ENCODE data around the gene SMAP1. TPM values are rescaled to one million over a fixed set of nuclear protein-coding genes. Genes with fewer than 3 reads are reported as not detected.

The SMAP1 gene
- total RNA-seq, 4 donors from 2014 or later, result 31.7 to 44.6 (median 33.6) TPM

DNA sequence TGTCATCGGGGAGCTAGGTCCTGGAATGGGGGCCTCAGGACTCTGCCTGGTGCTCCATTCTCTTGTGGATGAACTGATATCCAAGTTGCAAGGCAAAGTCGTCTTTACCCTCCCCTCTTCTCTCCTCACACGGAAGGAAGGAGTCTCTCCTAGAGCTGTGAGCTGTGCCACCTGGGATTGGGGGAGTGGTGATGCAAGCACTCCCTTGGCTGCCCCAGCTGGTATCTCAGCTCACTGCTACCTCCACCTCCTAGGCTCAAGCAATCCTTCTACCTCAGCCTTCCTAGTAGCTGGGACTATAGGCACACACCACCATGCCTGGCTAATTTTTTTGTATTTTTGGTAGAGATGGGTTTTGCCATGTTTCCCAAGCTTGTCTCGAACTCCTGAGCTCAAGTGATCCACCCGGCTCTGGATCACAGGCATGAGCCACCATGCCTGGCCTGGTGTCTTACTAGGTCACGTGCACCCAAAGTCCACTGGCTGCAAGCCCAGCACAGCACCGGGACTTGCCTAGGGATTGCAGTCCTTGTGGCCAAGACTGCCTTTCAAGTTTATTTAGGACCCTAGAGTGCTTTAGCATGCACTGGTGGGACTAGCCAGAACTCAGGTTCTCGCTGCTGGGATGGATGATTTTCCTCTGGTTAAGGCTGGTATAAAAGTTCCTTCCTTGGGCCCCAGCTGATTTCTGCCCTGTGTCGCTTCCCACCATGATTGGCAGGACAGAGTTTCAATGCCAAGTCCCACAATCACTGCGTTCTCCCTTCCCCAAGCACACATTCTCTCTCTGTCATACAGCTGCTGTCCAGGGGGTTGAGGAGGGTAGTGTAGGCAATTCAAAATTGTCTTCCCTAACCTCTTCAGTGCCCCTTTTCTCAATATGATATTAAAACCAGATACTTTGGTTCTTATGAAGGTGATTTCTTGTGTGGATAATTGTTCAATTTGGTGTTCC is 33.5 kb downstream of the SMAP1 start:
- H3K4me3 ChIP-seq, result no peak overlapping the region
- intact Hi-C loops (cut with DNase I), result loop anchor here (10.0 kb wide), 1 partner anchor 254 kb away; the partner anchor contains the start of gene B3GAT2
- 76 to 84% methylated on average over 5 to 7 of the region's 10 CpGs for WGBS, 2 donors
- H3K27me3 ChIP-seq, result no peaks in the 10 kb centered on the region
- no peak for DNase-seq
- no peak overlapping the region for H3K27ac ChIP-seq
- peaks cover 0 to 35% (median 9%) of the 10 kb centered on the region in 3 donors for H3K4me1 ChIP-seq
- no peaks in the 10 kb centered on the region for H3K9me3 ChIP-seq
- TF ChIP-seq POLR2A (IDR thresholded peaks at IDR 0.05), result no peak
- TF ChIP-seq, protein P1, sequence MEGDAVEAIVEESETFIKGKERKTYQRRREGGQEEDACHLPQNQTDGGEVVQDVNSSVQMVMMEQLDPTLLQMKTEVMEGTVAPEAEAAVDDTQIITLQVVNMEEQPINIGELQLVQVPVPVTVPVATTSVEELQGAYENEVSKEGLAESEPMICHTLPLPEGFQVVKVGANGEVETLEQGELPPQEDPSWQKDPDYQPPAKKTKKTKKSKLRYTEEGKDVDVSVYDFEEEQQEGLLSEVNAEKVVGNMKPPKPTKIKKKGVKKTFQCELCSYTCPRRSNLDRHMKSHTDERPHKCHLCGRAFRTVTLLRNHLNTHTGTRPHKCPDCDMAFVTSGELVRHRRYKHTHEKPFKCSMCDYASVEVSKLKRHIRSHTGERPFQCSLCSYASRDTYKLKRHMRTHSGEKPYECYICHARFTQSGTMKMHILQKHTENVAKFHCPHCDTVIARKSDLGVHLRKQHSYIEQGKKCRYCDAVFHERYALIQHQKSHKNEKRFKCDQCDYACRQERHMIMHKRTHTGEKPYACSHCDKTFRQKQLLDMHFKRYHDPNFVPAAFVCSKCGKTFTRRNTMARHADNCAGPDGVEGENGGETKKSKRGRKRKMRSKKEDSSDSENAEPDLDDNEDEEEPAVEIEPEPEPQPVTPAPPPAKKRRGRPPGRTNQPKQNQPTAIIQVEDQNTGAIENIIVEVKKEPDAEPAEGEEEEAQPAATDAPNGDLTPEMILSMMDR (IDR thresholded peaks at IDR 0.05), result no peak
- H3K36me3 ChIP-seq, result peaks cover 0 to 13% (median 0%) of the 10 kb centered on the region in 3 donors

DNA sequence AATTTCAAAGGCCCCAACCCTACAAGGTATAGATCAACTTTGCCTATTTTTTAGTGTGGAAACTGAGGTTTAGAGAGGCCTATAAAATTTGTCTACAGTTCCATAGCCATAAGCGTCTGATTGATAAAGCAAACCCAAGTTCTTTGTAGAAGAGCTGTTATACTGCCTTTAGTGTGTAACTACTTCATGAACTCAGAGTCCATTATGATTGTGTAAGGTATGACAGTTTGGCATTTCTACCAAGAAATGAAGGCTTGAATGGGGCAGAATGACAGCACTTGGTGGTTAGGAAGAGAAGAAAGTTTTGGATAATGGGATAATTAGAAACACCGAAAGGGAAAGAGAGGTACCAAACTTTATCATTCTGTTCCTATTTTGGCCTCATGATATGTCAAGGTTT is 38.1 kb downstream of the SMAP1 start:
- no peaks in the 10 kb centered on the region for H3K36me3 ChIP-seq
- TF ChIP-seq, protein P1 (IDR thresholded peaks at IDR 0.05), result no peak
- no peak for TF ChIP-seq POLR2A (IDR thresholded peaks at IDR 0.05)
- DNase-seq, result no peak
- intact Hi-C loops (cut with DNase I), result loop anchor here (5.0 to 10.0 kb wide), 2 partner anchors 182 to 249 kb away; partner anchors contain the start of gene B3GAT2
- H3K4me1 ChIP-seq, result peaks cover 0 to 62% (median 7%) of the 10 kb centered on the region in 3 donors
- no peak overlapping the region for H3K4me3 ChIP-seq
- no peak overlapping the region for H3K27ac ChIP-seq
- 91 to 98% methylated on average over 2 of the region's 2 CpGs for WGBS, 2 donors
- no peaks in the 10 kb centered on the region for H3K9me3 ChIP-seq
- H3K27me3 ChIP-seq, result no peaks in the 10 kb centered on the region

DNA sequence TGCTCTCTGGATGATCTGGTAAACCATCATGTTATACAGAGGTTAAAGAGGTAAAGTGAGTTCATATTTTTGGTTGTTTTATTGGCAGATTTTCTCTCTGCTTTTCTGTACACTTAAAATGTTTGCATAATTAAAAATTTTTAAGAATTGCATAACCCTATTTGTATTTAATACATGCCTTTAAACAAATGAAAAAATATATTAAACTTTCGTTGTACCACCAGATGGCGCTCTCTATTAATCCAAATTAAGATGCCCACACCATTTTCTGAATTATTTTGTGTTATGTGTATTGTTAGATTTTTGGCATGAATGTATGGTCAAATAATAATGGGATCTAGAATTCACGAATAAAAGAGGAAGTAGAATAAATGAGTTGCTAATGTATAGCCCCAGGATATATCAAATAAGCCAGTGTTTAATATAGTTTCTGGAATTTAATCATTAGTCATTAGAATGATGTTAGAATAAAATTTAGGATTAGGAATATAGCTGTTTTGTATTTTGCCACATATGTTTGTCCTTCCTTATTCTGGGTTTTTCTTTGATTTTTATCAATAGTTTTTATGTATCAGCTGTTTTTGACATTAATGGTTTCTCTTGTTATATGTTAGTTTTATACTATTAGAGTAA is 38.9 kb downstream of the SMAP1 start:
- TF ChIP-seq, protein P1 (IDR thresholded peaks at IDR 0.05), result peak; percentile 54 to 74 (median 65)
- no peak for TF ChIP-seq POLR2A (IDR thresholded peaks at IDR 0.05)
- Histone ChIP-seq H3K4me1 (peaks cover 0 to 58% (median 3%) of the 10 kb centered on the region in 3 donors), H3K27me3 (no peaks in the 10 kb centered on the region), H3K9me3 (no peaks in the 10 kb centered on the region), H3K27ac (no peak overlapping the region), H3K36me3 (no peaks in the 10 kb centered on the region), H3K4me3 (no peak overlapping the region)
- 0 to 1% methylated on average over 3 of the region's 3 CpGs for WGBS, 2 donors
- intact Hi-C loops (cut with DNase I), result loop anchor here (5.0 to 10.0 kb wide), 2 partner anchors 181 to 248 kb away; partner anchors contain the start of gene B3GAT2
- DNase-seq, result no peak

DNA sequence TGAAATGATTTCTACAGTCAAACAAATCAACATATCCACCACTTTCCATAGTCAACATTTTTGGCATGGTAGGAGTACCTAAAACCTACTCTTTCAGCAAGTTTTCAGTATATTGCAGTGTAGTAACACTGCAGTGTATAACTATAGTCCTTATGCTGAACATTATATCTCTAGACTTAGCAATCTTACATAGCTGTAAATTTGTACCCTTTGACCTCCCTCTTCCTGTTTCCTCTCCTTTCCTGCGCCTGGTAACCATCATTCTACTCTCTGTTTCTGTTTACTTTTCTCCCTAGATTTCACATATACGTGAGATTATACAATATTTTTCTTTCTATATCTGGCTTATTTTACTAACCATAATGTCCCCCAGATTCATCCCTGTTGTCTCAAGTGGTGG is 40.2 kb downstream of the SMAP1 start:
- no peak overlapping the region for H3K4me3 ChIP-seq
- no peak overlapping the region for H3K27ac ChIP-seq
- peaks cover 0 to 58% (median 3%) of the 10 kb centered on the region in 3 donors for H3K4me1 ChIP-seq
- TF ChIP-seq, protein P1 (IDR thresholded peaks at IDR 0.05), result no peak
- TF ChIP-seq POLR2A (IDR thresholded peaks at IDR 0.05), result no peak
- H3K27me3 ChIP-seq, result no peaks in the 10 kb centered on the region
- no peak for DNase-seq
- no peaks in the 10 kb centered on the region for H3K36me3 ChIP-seq
- intact Hi-C loops (cut with DNase I), result loop anchor here (5.0 to 10.0 kb wide), 2 partner anchors 179 to 247 kb away; partner anchors contain the start of gene B3GAT2
- H3K9me3 ChIP-seq, result no peaks in the 10 kb centered on the region
- 82 to 83% methylated on average over 2 of the region's 2 CpGs for WGBS, 2 donors
